NCI-H1417 (cell line): Measurements from ENCODE around the gene FRMD3.

Experiments
- DNase-seq, 3 experiments: peaks; one replicate each; lab custom pipeline; 2025; lab: John Stamatoyannopoulos, UW

FRMD3 gene

DNA sequence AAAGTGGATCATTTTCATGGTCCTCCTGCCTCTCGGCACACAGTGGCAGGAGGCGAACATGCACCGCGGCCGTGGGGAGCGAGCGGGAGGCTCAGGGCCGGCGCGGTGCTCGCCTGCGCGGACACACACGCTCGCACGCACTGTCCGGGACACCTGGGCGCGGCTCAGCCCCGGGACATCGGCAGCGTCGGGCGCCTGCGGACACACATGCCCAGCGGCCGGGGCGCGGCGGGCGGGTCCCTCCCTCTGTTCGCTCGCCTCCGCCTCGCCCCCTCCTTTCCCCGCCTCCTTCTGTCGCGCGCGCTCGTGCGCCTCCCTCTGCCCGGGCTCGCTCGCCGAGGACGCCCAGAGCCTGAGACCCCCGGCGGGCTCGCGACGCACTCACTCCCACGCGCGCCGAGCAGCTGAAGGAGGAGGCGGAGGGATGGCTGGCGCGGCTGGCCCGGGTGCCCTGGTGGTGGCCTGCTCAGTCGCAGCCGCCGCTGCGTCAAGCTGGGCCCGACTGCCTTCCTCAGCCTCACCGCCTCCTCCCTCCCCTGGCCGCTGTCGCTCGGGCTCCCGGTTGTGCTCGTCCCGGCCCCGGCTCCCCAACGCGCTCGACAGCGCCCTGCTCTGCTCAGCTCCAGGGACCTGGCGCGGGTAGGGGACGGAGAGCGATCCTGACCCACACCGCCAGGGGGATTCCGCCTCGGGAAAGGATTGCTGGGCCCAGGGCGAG is at the start of gene FRMD3:
FRMD3 (minus strand) TSS at position 230 of the 718 bp plus-strand sequence; CDS start at position 60, 170 bp downstream.
- peak; percentile 71 to 95 (median 90) for DNase-seq

DNA sequence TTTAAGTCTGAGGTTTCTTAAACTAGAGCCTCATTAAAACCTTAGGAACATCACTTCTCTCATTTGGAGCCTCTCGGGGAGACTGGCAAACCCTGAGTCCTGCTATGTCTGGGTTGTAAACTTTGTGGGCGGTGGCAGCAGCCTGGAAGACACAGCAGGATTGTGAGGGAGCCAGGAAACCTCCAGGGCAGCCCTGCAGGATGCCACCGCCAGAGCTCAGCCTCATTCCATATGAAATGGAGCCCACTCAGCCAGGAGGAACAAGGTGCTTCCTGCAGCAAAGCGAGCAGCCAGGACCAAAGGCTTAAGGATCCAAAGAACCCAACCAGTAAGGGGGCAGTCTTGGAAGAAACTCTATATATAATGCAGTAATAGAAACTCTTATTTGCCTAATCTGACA is 46.8 kb upstream of the FRMD3 start:
- peak in 1 of 3 experiments; percentile 44 for DNase-seq

DNA sequence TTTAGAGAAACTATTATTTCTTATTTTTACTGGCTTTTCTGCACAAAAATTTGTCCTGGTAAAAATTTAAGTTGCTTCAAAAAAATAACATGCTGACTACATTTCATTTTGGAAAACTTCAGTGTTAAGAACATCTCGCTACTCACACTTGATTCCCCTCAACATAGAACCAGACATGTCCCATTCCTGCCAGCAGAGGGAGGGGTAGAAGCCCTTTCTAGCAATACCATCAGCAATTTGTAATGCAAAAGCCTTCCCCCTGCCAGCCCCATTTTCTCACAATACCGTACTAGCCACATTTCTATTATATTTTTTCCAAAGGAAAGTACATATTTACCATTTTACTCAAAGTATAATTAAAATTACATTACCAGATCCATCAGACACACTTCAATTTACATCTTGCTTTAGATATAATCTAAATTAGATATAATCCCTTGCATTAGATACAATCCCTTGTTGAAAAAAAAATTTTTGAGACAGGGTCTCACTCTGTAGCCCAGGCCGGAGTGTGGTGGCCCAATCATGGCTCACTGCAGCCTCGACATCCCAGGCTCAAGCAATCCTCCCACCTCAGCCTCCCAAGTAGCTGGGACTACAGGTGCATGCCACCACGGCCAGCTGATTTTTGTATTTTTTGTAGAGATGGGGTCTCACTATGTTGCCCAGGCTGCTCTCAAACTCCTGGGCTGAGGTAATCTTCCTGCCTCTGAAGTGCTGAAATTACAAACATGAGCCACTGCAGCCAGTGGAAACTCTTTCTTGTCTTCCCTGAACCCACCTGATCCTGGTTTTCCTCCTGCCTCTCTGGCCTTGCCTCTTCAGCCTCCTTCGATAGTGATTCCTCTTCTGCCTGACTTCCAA is 45.2 kb upstream of the FRMD3 start:
- DNase-seq: peak in 2 of 3 experiments; percentile 25 to 64

DNA sequence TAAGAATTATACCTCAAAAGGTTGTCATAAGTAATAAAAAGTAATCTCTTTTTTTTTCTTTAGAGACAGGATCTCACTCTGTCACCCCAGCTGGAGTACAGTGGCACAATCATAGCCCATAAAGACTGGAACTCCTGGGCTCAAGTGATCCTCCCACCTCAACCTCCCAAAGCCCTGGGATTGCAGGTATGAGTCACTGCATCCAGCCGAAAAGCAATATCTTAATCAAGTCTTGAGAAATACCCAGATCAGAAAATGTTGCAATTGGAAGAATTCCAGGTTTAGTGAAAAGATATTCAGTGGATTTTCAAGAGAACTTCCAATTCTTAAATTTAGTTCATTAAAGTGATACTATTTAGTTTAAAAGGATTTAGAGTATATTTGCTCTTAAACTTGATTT is 43.8 kb upstream of the FRMD3 start:
- no peak for DNase-seq

DNA sequence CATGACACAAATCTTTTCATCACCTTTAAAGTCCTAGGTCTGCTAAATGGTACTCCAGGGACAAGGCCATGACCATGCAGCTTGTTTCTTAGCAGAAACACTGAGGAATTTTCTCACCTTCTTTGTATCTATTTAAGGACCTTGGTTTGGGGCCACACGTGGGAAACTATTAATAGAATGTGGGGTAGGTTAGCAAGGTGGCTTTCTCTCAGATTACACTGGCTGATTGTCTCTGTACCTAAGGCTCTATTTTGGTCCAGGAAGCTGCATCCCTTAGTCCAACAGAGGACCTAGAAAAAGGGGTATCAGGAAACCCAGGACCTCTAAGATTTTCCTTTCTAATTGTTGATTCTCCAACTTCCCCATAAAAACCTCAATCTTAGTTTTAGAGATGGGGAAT is 36.3 kb upstream of the FRMD3 start:
- no peak for DNase-seq

DNA sequence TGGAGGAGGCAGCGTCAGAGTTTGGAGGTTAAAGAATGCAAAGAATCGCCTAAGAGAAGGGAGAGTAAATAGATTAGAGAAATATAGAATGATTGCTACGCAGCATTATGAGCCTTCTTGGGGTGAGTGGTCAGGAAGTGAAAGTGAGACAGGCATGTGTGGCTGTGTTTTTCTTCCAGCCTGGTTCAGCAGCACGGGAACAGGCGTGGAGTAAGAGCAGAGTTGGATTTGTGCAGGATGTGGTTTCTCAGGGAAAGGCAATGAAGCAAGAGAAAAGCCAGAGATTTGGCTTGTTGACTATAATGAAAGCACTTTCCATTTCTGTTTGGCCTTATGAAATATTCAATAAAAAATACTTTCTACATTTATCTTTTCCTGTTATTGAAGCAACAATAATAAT is 34.3 kb upstream of the FRMD3 start:
- no peak for DNase-seq

DNA sequence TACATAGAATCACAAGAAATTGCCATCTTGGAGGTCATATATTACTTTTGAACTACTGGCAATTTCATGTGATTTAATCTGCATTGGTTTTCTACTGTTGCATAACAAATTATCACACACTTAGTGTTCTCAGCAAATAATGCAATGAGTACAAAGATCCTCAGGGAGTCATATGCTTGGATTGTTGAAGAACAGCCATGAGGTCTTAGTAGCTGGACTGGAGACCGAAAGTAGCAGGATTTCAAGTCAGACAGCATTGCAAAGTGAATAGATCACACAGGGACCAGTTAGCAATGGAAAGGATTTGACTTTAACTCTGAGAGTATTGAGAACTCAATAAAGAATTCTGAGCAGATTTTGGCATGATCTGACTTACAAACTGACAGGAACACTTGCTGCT is 32.2 kb upstream of the FRMD3 start:
- DNase-seq: no peak

DNA sequence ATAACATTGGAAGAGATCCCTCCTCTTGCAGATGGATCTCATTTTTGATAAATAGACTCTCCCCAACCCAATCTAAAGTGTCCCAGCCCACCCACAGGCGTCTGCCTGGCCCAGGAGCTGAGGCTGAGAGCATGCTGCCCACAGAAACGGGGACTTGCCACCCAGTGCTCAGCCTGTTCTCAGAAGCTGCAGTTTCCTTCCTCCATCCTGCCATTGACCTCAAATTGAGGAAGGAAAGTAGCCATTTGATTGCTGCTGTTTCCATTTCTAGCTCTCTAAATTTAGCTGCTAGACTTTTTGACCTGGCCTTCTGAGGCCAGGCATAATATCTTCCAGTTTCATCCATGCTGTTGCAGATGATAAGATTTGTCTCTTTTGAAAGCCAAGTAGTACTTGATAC is 31.1 kb upstream of the FRMD3 start:
- DNase-seq: no peak

DNA sequence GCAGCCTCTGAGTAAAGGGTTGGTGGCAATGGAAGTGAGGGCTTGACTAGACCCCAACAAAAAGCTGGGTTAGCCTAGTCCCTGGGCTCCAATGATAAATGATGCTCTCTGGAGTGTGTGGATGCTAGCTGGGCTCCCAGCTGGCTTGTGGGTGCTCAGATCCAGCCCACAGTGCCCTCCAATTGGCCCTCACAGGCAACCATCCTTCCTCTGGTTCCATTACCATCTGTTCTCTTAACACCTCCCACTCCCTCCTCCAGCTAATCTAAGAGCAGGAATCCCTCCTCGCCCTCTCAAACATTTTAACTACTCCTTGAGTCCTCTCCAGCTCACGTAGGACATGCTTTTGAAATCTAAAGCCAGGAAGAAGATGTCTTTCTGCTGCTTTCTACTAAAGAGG is 25.2 kb upstream of the FRMD3 start:
- no peak for DNase-seq

DNA sequence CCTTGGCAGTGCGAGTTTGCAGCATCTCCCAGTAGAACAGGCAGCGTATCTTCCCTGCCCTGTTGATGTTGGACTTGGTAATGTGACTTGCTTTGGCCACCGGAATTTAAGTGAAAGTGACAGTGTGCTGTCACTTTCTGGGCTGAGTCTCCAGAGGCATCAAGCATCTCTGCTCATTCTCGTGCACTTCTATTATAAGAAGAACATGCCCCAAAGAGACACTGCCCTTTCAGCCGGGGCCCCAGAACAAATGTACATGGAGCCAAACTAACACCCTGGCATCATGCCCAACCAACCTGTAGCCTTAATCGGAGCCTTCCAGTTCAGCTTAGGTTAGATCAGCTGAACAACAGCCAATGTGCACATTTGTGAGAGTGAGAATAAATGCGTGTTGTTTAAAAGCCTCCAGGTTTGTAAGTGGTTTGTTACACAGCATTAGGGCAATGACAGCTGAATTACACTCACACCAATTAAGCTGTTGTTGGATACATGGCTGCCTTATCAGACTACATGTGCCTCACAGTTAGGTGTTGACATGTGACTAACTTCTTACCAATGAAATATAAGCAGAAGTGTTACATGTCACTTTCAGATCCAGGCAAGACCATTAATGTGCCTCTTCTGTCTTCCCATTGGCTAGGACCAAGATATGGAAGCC is 22.1 kb upstream of the FRMD3 start:
- no peak for DNase-seq

DNA sequence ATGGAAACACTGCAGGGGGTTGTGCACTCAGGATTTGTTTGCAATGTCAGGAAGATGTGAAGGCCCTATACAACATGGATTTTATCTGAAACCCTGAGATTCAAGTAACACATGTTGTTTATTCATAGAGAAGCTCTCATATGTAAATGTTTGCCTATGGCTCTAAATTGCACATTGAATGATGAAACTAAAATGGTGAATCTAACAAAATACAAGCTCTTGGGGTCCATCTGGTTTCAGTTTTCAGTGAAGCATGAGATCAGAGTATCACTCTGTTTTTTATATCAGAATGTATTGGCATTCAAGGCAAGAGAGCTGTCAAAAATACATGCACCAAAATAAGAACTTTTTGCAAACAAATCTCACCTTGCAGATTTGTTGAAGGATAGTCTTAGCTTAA is 19.6 kb upstream of the FRMD3 start:
- DNase-seq: no peak

DNA sequence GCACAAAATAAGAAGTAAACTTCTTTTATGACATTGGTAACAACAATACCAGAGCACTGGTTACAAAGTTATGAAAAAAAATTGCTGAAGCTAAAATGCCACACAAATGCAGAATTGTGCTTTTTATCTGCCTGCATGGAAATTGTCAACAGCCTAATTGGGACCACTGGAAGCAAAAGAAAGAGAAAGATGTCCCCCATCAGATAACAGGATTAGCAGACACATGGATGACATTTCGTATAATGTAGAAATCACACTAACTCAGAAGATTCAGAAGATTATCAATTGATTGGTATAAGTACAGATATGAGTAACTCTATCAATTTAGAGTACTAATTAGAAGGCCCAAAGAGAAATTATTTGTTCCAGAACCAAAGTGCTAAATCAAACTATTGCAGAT is 19.1 kb upstream of the FRMD3 start:
- no peak for DNase-seq

DNA sequence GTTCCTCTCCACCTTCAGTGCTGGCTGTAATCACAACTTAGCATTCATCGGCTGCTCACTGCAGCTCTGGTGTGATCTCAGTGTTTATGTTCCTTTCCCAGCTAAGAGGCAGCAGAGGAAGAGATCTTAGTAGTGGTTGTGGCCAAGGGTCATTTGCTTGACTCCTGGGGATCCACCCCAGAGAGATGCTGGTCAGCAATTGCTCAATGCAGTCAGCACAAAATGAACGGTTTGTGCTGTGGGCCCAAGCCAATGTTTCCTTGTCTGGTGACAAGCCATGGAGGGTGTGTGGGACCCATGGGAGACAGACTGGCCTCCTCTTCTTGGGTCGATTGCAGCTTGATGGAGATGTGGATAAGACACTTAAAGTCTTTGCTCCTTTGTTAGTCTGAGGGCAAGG is 16.1 kb upstream of the FRMD3 start:
- DNase-seq: no peak

DNA sequence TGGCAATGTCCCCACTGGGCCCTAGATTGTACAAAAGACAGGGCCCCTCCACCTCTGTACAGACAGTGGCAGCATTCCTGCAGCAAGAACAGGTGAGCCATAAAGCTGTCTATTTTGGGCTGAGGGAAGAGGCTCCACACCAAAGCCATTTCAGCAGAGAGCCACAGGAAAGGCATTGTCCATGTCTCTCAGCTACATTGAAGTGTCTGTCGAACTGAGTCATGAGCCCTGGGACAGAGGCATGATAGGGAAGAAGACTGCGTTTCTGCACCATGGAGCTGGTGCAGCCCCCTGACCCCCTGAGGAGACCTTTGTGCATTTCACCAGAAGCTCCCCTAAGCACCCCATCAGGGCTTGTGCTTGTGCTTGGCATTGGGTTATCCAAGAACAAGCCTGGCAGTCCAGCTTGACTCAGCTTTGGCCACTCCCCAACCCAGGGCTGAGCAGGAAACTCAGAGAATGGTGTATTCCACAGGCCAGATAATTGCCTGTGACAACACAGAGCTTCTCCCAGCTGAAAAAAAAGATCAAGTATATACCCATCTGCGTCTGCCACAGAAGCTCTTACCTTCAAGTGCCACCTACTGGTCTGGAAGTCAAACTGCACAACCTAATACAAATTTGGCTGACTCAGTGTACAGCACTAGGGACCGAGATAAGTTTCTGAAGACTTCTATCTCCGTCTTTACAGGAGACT is 5.9 kb upstream of the FRMD3 start:
- peak; percentile 56 to 81 (median 67) for DNase-seq

DNA sequence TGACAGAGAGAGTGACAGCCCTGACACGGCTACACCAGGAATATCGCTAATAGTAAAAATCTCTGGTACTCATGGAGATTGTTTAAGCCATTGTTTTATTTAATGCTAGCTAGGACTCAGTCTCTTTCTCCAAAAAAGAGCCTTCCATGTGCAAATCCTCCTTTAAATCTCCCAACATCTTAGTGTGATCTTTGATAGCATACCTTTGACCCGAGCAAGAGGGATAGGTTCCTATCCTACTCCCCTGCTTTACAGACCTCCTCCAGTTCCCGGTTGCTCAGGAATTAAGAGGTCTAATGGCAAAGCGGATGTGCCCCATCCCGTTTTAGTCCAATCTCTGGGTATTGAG is 663 bp upstream of the FRMD3 start:
- DNase-seq: no peak

DNA sequence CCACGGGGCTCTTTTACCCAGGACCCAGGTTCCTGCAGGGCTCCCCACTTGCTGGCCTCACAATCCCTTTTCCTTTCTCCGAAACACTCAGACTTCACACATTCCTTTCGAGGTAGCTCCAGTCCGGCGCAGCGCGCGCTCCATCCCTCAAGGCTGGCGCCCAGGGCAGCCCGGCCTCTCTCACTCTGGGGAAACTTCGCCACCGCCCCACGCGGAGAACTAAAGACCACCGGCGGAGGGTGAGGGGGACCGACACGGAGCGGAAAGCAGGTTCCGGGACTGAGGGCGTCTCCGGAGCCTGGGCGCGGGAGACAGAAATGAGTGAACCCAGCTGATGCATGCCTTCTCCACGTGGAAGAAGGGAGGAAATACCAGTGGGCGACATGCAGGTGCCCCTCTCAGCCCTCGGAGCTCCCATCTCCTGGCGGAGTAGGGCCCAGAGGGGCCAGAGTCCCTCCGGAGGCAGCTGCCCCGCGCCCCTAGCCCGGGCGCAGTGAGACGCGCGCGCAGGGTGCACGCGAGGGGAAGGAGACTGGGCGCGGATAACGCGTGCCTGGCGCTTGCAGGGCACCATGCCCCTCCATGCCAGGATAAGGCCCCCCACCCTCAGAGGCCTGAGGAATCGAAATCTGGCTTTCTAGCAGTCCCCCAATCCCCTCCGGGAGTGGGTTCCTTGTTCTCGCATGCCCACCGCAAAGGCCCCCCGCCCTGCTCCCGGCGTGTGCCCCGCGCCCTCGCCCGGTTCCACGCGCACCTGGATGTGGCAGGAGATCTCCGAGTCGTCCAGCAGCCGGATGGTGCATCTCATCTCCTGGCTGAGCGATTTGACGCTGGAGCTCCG is 650 bp downstream of the FRMD3 start:
- DNase-seq: no peak

DNA sequence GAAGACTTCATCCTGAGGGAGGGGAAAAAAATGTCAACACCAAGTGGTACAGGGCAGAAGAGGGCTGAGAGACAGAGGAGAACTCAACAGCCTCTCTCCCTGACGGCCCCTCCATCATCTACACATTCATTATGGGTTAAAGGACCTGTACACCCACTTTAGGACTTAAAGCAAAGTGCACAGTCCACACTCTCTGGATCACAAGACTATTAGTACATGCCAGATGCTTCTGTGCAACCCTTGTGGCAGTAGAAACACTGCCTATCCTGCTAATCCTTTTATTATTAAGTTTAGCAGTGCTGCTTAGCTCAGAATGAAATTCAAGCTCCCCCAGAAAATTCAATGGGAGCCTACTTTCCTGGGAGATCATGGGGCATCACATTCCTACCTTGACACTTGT is 1.9 kb downstream of the FRMD3 start:
- peak in 1 of 3 experiments; percentile 27 for DNase-seq

DNA sequence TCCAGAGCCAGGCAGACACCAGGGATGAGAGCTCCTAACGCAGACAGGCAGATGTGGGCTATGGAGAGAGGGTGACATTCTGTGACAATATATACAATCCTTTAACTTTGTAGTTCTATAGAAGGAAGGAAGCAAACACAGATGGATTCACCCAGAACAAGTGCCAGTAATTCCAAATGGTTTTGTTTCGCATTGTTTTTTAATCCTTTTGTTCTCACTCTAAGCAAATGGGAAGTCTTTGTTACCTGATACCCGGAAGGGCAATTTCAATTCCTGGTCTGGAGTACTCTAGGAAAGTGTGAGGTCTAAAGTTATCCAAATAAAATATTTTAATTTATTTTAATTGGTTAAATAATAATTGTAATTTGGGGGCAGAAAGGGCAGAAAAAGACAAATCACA is 2.5 kb downstream of the FRMD3 start:
- peak in 1 of 3 experiments; percentile 16 for DNase-seq

DNA sequence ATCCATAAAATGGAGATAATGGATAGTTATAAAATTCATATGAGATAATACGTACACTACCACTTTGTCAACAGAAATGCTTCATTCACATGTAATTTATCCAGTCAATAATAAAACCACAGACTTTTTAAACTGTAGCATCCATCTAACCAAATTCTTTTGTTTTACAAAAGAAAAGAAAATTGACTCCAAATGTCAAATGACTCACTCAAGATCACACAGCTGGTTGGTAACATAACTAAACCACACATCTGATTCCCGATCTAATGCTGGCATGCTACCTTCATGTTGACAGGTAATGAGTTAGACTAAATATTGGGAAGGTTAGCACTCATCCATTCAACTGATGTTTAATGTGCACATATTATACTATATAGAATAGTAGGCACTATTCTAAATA is 4.9 kb downstream of the FRMD3 start:
- no peak for DNase-seq

DNA sequence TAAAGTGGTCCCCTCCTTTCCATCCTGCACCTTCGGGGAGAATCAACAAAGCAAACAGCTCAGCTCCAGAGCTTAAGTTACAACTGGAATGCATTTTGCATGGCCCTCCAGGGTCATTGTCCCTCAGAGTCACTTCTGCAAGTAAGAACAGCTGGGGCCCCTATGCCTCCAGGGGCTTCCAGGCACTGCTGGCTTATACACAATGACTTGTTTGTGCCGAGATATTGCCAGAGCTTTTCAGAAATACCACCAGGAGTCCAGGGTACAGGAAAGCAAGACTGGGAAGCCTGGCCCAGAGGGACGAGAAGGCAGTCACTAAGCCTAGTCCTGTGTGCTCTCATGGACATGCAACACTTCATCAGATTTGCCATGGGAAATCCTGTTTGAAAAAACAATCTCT is 11.3 kb downstream of the FRMD3 start:
- no peak for DNase-seq

DNA sequence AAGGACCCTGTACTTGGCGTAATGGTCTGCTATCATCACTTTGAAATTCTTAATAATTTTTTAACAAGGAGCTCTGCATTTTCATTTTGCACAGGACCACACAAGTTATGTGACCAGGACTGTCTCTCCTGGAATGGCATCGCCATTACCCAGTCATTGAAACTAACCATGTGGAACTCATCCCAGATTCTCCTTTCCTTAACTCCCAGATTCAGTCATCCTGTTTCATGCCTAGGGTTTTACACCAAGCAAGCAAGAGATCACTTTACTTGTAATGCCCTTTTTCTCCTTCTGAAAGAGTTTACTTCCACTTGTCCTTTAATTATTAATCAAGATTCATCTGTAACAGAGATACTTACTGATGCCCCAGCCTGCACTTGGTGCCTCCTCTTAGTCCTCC is 12.0 kb downstream of the FRMD3 start:
- DNase-seq: no peak
